ENCODE measurements around the gene CD58. TPM values are rescaled to one million over a fixed set of nuclear protein-coding genes. Genes with fewer than 3 reads are reported as not detected.

CD58 gene
- polyA plus RNA-seq, 1 donor (not counting 4 experiments of a cell fraction or from before 2014, with no cell fraction given): 38.6 TPM

DNA sequence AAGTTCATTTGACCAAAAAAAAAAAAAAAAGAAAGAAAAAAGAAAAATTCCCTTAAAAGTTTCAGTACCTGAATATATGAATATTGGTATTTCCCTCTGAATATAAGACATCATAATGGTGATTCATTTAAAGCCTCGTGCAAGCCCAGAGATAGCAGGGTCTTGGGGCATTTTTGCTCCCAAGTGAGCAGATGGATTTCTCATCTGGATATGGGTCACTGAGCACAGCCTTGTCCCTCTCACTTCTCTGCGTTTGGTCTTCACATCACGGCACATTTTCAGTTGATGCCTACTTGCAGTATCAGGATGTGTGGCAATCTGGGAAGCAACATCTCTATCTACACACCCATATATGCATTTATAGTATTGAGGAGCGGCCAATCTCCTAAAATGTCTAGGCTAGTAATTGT lies 12.7 kb downstream of the CD58 start:
- no peaks in the 10 kb centered on the region for H3K9me1 ChIP-seq (ENCODE audit: control insufficient read depth, extremely low read depth, insufficient read depth, low read length)
- no peaks in the 10 kb centered on the region for H3K36me3 ChIP-seq (ENCODE audit: control insufficient read depth in 2 of 2, extremely low read depth in 1 of 2, insufficient read depth in 2 of 2, low read length in 2 of 2)
- DNase-seq (ENCODE audit: low read depth, low spot score): no peak
- H3K9ac ChIP-seq (ENCODE audit: control insufficient read depth, extremely low read depth, insufficient read depth, low read length): no peak overlapping the region
- H3K4me2 ChIP-seq (ENCODE audit: control insufficient read depth, extremely low read depth, insufficient read depth, low read depth, low read length): no peak overlapping the region
- dilution Hi-C loops (cut with MboI; ENCODE audit: extremely low pct_ligation_motif_present, low sequenced_read_pairs): no loop called here
- peaks cover 36% of the 10 kb centered on the region for H3K4me1 ChIP-seq (ENCODE audit: control insufficient read depth, extremely low read depth, insufficient read depth, low read length)
- peaks cover 21% of the 10 kb centered on the region for H3K79me2 ChIP-seq (ENCODE audit: control insufficient read depth, insufficient read depth, low read length)
- H3K4me3 ChIP-seq (ENCODE audit: control insufficient read depth in 2 of 3, extremely low read depth in 1 of 3, insufficient read depth in 2 of 3, low read depth in 1 of 3, low read length in 3 of 3): no peak overlapping the region
- H4K20me1 ChIP-seq (ENCODE audit: control insufficient read depth, extremely low read depth, insufficient read depth, low read length): no peaks in the 10 kb centered on the region
- H3K27me3 ChIP-seq (ENCODE audit: control insufficient read depth, extremely low read depth, insufficient read depth, low read length): no peaks in the 10 kb centered on the region
- no peak for FAIRE-seq
- peaks cover 1% of the 10 kb centered on the region for H3K9me3 ChIP-seq (ENCODE audit: control insufficient read depth, low read depth, low read length)
- no peak for TF ChIP-seq CTCF (optimal IDR thresholded peaks at IDR 0.05 in 1 of 3, IDR thresholded peaks at IDR 0.05 in 1 of 3, conservative IDR thresholded peaks at IDR 0.05 in 1 of 3; ENCODE audit: extremely low read depth in 1 of 3, insufficient read depth in 2 of 3, low read length in 3 of 3)
- no peak for TF ChIP-seq EZH2 (IDR thresholded peaks at IDR 0.05; ENCODE audit: low read length)
- H2AFZ ChIP-seq (ENCODE audit: control insufficient read depth, low read length): no peak overlapping the region
- H3K27ac ChIP-seq (ENCODE audit: control insufficient read depth, insufficient read depth, low read length): no peak overlapping the region

- Histone ChIP-seq H3K4me3 (ENCODE audit: control insufficient read depth in 2 of 3, extremely low read depth in 1 of 3, insufficient read depth in 2 of 3, low read depth in 1 of 3, low read length in 3 of 3) (no peak overlapping the region), H3K4me2 (ENCODE audit: control insufficient read depth, extremely low read depth, insufficient read depth, low read depth, low read length) (no peak overlapping the region), H3K27me3 (ENCODE audit: control insufficient read depth, extremely low read depth, insufficient read depth, low read length) (no peaks in the 10 kb centered on the region), H2AFZ (ENCODE audit: control insufficient read depth, low read length) (no peak overlapping the region), H3K79me2 (ENCODE audit: control insufficient read depth, insufficient read depth, low read length) (peaks cover 18% of the 10 kb centered on the region), H3K9me1 (ENCODE audit: control insufficient read depth, extremely low read depth, insufficient read depth, low read length) (no peaks in the 10 kb centered on the region), H4K20me1 (ENCODE audit: control insufficient read depth, extremely low read depth, insufficient read depth, low read length) (no peaks in the 10 kb centered on the region), H3K9me3 (ENCODE audit: control insufficient read depth, low read depth, low read length) (no peaks in the 10 kb centered on the region), H3K4me1 (ENCODE audit: control insufficient read depth, extremely low read depth, insufficient read depth, low read length) (peaks cover 37% of the 10 kb centered on the region), H3K27ac (ENCODE audit: control insufficient read depth, insufficient read depth, low read length) (peak overlapping the region; percentile 84), H3K36me3 (ENCODE audit: control insufficient read depth in 2 of 2, extremely low read depth in 1 of 2, insufficient read depth in 2 of 2, low read length in 2 of 2) (no peaks in the 10 kb centered on the region), H3K9ac (ENCODE audit: control insufficient read depth, extremely low read depth, insufficient read depth, low read length) (no peak overlapping the region)
- dilution Hi-C loops (cut with MboI; ENCODE audit: extremely low pct_ligation_motif_present, low sequenced_read_pairs): no loop called here
- no peak for DNase-seq (ENCODE audit: low read depth, low spot score)
- TF ChIP-seq CTCF (optimal IDR thresholded peaks at IDR 0.05 in 1 of 3, IDR thresholded peaks at IDR 0.05 in 1 of 3, conservative IDR thresholded peaks at IDR 0.05 in 1 of 3; ENCODE audit: extremely low read depth in 1 of 3, insufficient read depth in 2 of 3, low read length in 3 of 3) (no peak), EZH2 (IDR thresholded peaks at IDR 0.05; ENCODE audit: low read length) (no peak)
- no peak for FAIRE-seq
These were observed 13.4 kb downstream of the CD58 start for GRCh38 chr1:116557323-116557878.

Data from keratinocyte (primary cell).